Neuronal stem cell (in vitro differentiated cells): Measurements from ENCODE around the gene ST3GAL2.

Source experiments
- DNase-seq: peaks from one replicate; pipeline ENCODE4 v3.0.0-alpha.2; 2013; ENCODE audit warnings: low spot score
- H2AFZ ChIP-seq: one replicate; pipeline ENCODE4 v1.6.1; 2013; ENCODE audit warnings: mild to moderate bottlenecking, low read length, inconsistent platforms
- H2AK5ac ChIP-seq: 2 replicates; pipeline ENCODE4 v1.6.1; 2013; ENCODE audit warnings: low read depth, mild to moderate bottlenecking, inconsistent platforms, low read length, moderate library complexity, mixed read lengths
- H2BK120ac ChIP-seq: 2 replicates; pipeline ENCODE4 v1.6.1; 2013; ENCODE audit warnings: low read depth, mild to moderate bottlenecking, inconsistent platforms, low read length, moderate library complexity, mixed read lengths
- H2BK12ac ChIP-seq: one replicate; pipeline ENCODE4 v1.6.1; 2013; ENCODE audit warnings: low read length, inconsistent platforms
- H2BK15ac ChIP-seq: 2 replicates; pipeline ENCODE4 v1.6.1; 2013; ENCODE audit warnings: mild to moderate bottlenecking, low read length, inconsistent platforms, mixed read lengths
- H2BK5ac ChIP-seq: one replicate; pipeline ENCODE4 v1.6.1; 2013; ENCODE audit warnings: inconsistent platforms, mild to moderate bottlenecking, low read length, moderate library complexity
- H3K14ac ChIP-seq: one replicate; pipeline ENCODE4 v1.6.1; 2013; ENCODE audit warnings: low read length, inconsistent platforms
- H3K18ac ChIP-seq: 2 replicates; pipeline ENCODE4 v1.6.1; 2013; ENCODE audit warnings: low read length, inconsistent platforms
- H3K23ac ChIP-seq: 2 replicates; pipeline ENCODE4 v1.6.1; 2013; ENCODE audit warnings: low read depth, mild to moderate bottlenecking, mixed read lengths, low read length, inconsistent platforms; ENCODE audit not compliant: poor library complexity
- H3K27ac ChIP-seq: replicated peaks from 3 replicates; pipeline ENCODE4 v1.5.1; 2013; ENCODE audit warnings: low read length, inconsistent platforms
- H3K27me3 ChIP-seq, 3 experiments: 2 replicates each; pipeline ENCODE4 v1.6.1; 2013; ENCODE audit warnings: low read length in 3 of 3, mild to moderate bottlenecking in 2 of 3, inconsistent platforms in 1 of 3, low read depth in 1 of 3, mixed read lengths in 1 of 3, moderate library complexity in 1 of 3; ENCODE audit not compliant: control insufficient read depth in 3 of 3, insufficient read depth in 3 of 3
- H3K36me3 ChIP-seq, 2 donors: replicated peaks in 1 of 2; 2 replicates each; pipeline ENCODE4 v1.6.1; 2013; ENCODE audit warnings: low read length in 2 of 2; ENCODE audit not compliant: control insufficient read depth in 2 of 2, insufficient read depth in 2 of 2
- H3K4ac ChIP-seq: 2 replicates; pipeline ENCODE4 v1.6.1; 2013; ENCODE audit warnings: inconsistent platforms, mild to moderate bottlenecking, low read length, moderate library complexity
- H3K4me1 ChIP-seq, 2 donors: 1 replicate in 1 of 2; 2 replicates in 1 of 2; pipeline ENCODE4 v1.6.1; 2013; ENCODE audit warnings: low read length in 2 of 2, low read depth in 1 of 2; ENCODE audit not compliant: control insufficient read depth in 2 of 2, insufficient read depth in 1 of 2
- H3K4me2 ChIP-seq: one replicate; pipeline ENCODE4 v1.6.1; 2013; ENCODE audit warnings: mild to moderate bottlenecking, low read length, inconsistent platforms; ENCODE audit not compliant: insufficient read depth, poor library complexity, severe bottlenecking
- H3K4me3 ChIP-seq, 2 donors: 2 replicates each; pipeline ENCODE4 v1.5.1; 2013; ENCODE audit warnings: low read length in 2 of 2, mild to moderate bottlenecking in 2 of 2, inconsistent platforms in 1 of 2, moderate library complexity in 1 of 2
- H3K79me1 ChIP-seq: one replicate; pipeline ENCODE4 v1.6.1; 2013; ENCODE audit warnings: low read depth, mild to moderate bottlenecking, inconsistent platforms, low read length, moderate library complexity
- H3K9ac ChIP-seq: one replicate; pipeline ENCODE4 v1.6.1; 2013; ENCODE audit warnings: mild to moderate bottlenecking, low read depth, low read length, inconsistent platforms; ENCODE audit not compliant: poor library complexity
- H3K9me3 ChIP-seq, 2 donors: replicated peaks in 1 of 2; 2 replicates each; pipeline versions ENCODE3 to v1.6.1; 2013; ENCODE audit warnings: low read length in 2 of 2, mild to moderate bottlenecking in 2 of 2, inconsistent platforms in 1 of 2, low read depth in 1 of 2, mixed read lengths in 1 of 2, moderate library complexity in 1 of 2; ENCODE audit not compliant: control insufficient read depth in 2 of 2, insufficient read depth in 1 of 2
- H4K8ac ChIP-seq: one replicate; pipeline ENCODE4 v1.6.1; 2013; ENCODE audit warnings: low read depth, mild to moderate bottlenecking, inconsistent platforms, low read length, moderate library complexity
- H4K91ac ChIP-seq: one replicate; pipeline ENCODE4 v1.6.1; 2013; ENCODE audit warnings: low read length, low read depth, mild to moderate bottlenecking, inconsistent platforms; ENCODE audit not compliant: poor library complexity
- WGBS, 2 donors: extraction: QIAGEN DNeasy Blood & Tissue Kit; methylation state at CpG; one replicate each; pipeline ENCODE4 v1.1.7; 2013; ENCODE audit warnings: missing lambda C conversion rate in 2 of 2, mixed read lengths in 1 of 2; ENCODE audit not compliant: insufficient read length in 2 of 2, insufficient replicate concordance in 1 of 2; ENCODE audit errors: extremely low coverage in 2 of 2; 5-methylcytosine and 5-hydroxymethylcytosine counted together

The ST3GAL2 gene

GRCh38 chr16:70473446-70474319 lies 34.8 kb upstream of the ST3GAL2 start:
- peaks cover 2% of the 10 kb centered on the region for H3K79me1 ChIP-seq
- no peak overlapping the region for H3K4ac ChIP-seq
- H4K91ac ChIP-seq = no peak overlapping the region
- no peaks in the 10 kb centered on the region for H3K27me3 ChIP-seq
- H3K4me1 ChIP-seq = peaks cover 4 to 7% of the 10 kb centered on the region in 2 donors
- peak overlapping the region; percentile 63 for H3K9ac ChIP-seq
- no peak overlapping the region for H3K18ac ChIP-seq
- H3K4me2 ChIP-seq = no peak overlapping the region
- WGBS, 2 donors = no CpG with 5 or more reads among the region's 21 CpGs
- H3K27ac ChIP-seq = no peak overlapping the region
- no peak overlapping the region for H3K4me3 ChIP-seq
- peaks cover 0 to 14% of the 10 kb centered on the region in 2 donors for H3K36me3 ChIP-seq
- H2BK5ac ChIP-seq = peak overlapping the region; percentile 39
- no peak overlapping the region for H4K8ac ChIP-seq
- H2BK12ac ChIP-seq = peak overlapping the region; percentile 73
- H2BK15ac ChIP-seq = no peak overlapping the region
- no peak overlapping the region for H2BK120ac ChIP-seq
- no peak for DNase-seq
- peak overlapping the region; percentile 38 for H3K14ac ChIP-seq
- peak overlapping the region; percentile 65 for H3K23ac ChIP-seq
- peak overlapping the region; percentile 86 for H2AK5ac ChIP-seq
- no peaks in the 10 kb centered on the region for H3K9me3 ChIP-seq
- H2AFZ ChIP-seq = no peak overlapping the region

- Histone ChIP-seq H2BK120ac (no peak overlapping the region), H3K9me3 (no peaks in the 10 kb centered on the region), H3K36me3 (peaks cover 0 to 6% of the 10 kb centered on the region in 2 donors), H3K18ac (no peak overlapping the region), H2BK15ac (no peak overlapping the region), H3K23ac (peak overlapping the region; percentile 65), H4K8ac (no peak overlapping the region), H3K4me3 (no peak overlapping the region), H4K91ac (no peak overlapping the region), H2AK5ac (no peak overlapping the region), H3K27ac (no peak overlapping the region), H3K4me1 (peaks cover 4 to 7% of the 10 kb centered on the region in 2 donors), H3K14ac (no peak overlapping the region), H3K9ac (peak overlapping the region; percentile 60), H3K27me3 (no peaks in the 10 kb centered on the region), H3K4me2 (no peak overlapping the region), H3K4ac (no peak overlapping the region), H2AFZ (no peak overlapping the region), H2BK12ac (no peak overlapping the region), H3K79me1 (peaks cover 2% of the 10 kb centered on the region), H2BK5ac (peak overlapping the region; percentile 39)
- no peak for DNase-seq
- WGBS, 2 donors = no CpG with 5 or more reads among the region's 28 CpGs
Observed at GRCh38 chr16:70472786-70473433, 34.0 kb upstream of the ST3GAL2 start.

GRCh38 chr16:70470927-70471341 lies 32.0 kb upstream of the ST3GAL2 start:
- no peak overlapping the region for H3K4me3 ChIP-seq
- H3K36me3 ChIP-seq = no peaks in the 10 kb centered on the region
- peaks cover 2% of the 10 kb centered on the region for H3K79me1 ChIP-seq
- no peak overlapping the region for H3K27ac ChIP-seq
- DNase-seq = peak; percentile 30
- H2BK5ac ChIP-seq = no peak overlapping the region
- H2BK15ac ChIP-seq = peak overlapping the region; percentile 21
- H2AFZ ChIP-seq = no peak overlapping the region
- no peak overlapping the region for H3K4me2 ChIP-seq
- no peak overlapping the region for H2BK120ac ChIP-seq
- H3K9ac ChIP-seq = peak overlapping the region; percentile 72
- H4K8ac ChIP-seq = peak overlapping the region; percentile 65
- no peaks in the 10 kb centered on the region for H3K27me3 ChIP-seq
- no peak overlapping the region for H4K91ac ChIP-seq
- WGBS, 2 donors = no CpG with 5 or more reads among the region's 17 CpGs
- H3K18ac ChIP-seq = peak overlapping the region; percentile 83
- H3K23ac ChIP-seq = peak overlapping the region; percentile 89
- H2BK12ac ChIP-seq = peak overlapping the region; percentile 84
- no peaks in the 10 kb centered on the region for H3K9me3 ChIP-seq
- H3K4me1 ChIP-seq = peaks cover 4 to 7% of the 10 kb centered on the region in 2 donors
- no peak overlapping the region for H3K4ac ChIP-seq
- H2AK5ac ChIP-seq = peak overlapping the region; percentile 96
- no peak overlapping the region for H3K14ac ChIP-seq
